CD4-positive, alpha-beta T cell treated with Interleukin-15 for 4 hours (primary cell): ENCODE measurements around the gene IL4.

Source experiments
- DNase-seq: peaks from one replicate; pipeline ENCODE4 v3.0.0-alpha.2; 2020; ENCODE audit warnings: low spot score

Gene IL4

GRCh38 chr5:132658381-132659302, 15.1 kb upstream of the IL4 start:
- DNase-seq = no peak

GRCh38 chr5:132659598-132660493, 13.9 kb upstream of the IL4 start:
- DNase-seq = no peak

- DNase-seq = no peak
Observed at GRCh38 chr5:132661231-132662003, 12.4 kb upstream of the IL4 start.

- DNase-seq = no peak
Observed at GRCh38 chr5:132662004-132662401, 11.8 kb upstream of the IL4 start.

- peak; percentile 36 for DNase-seq
Observed at GRCh38 chr5:132662925-132663770, 10.6 kb upstream of the IL4 start.

GRCh38 chr5:132663771-132664695, 9.8 kb upstream of the IL4 start:
- DNase-seq = peak; percentile 25

- no peak for DNase-seq
Observed at GRCh38 chr5:132664696-132665209, 9.0 kb upstream of the IL4 start.

- DNase-seq = no peak
Observed at GRCh38 chr5:132665574-132666080, 8.2 kb upstream of the IL4 start.

- no peak for DNase-seq
Observed at GRCh38 chr5:132666310-132667123, 7.3 kb upstream of the IL4 start.

GRCh38 chr5:132667309-132667708, 6.5 kb upstream of the IL4 start:
- no peak for DNase-seq

- no peak for DNase-seq
Observed at GRCh38 chr5:132667761-132668705, 5.8 kb upstream of the IL4 start.

GRCh38 chr5:132668706-132669454, 4.9 kb upstream of the IL4 start:
- DNase-seq = no peak

GRCh38 chr5:132669455-132669820, 4.4 kb upstream of the IL4 start:
- DNase-seq = no peak

- no peak for DNase-seq
Observed at GRCh38 chr5:132669966-132670882, 3.6 kb upstream of the IL4 start.

- DNase-seq = no peak
Observed at GRCh38 chr5:132671000-132671399, 2.8 kb upstream of the IL4 start.

GRCh38 chr5:132673488-132673887, 301 bp upstream of the IL4 start:
- DNase-seq = no peak
